Suprapubic skin (tissue), 4 donors: ENCODE data around the gene ADH4. TPM values are rescaled to one million over a fixed set of nuclear protein-coding genes. Genes with fewer than 3 reads are reported as not detected.
"Not testable (repeated sequence)": the region's sequence is repeated elsewhere in the genome, so short reads cannot be mapped to it uniquely, and the experiment has no call there.

Source experiments
- DNase-seq, 2 donors: peaks; one replicate each; pipeline ENCODE4 v3.0.0-alpha.2; 2019; ENCODE audit warnings: low spot score in 2 of 2
- H3K27ac ChIP-seq: fragments of 200-600 bp; sonication (generic); one replicate; pipeline ENCODE4 v1.5.1; 2019
- H3K27me3 ChIP-seq: fragments of 200-600 bp; sonication (generic); one replicate; pipeline ENCODE4 v1.5.1; 2019
- H3K36me3 ChIP-seq: fragments of 200-600 bp; sonication (generic); one replicate; pipeline ENCODE4 v1.5.1; 2019
- H3K4me1 ChIP-seq: fragments of 200-600 bp; sonication (generic); one replicate; pipeline ENCODE4 v1.5.1; 2019
- H3K4me3 ChIP-seq: fragments of 200-600 bp; sonication (generic); one replicate; pipeline ENCODE4 v1.5.1; 2019; ENCODE audit warnings: mild to moderate bottlenecking
- H3K9me3 ChIP-seq: fragments of 200-600 bp; sonication (generic); one replicate; pipeline ENCODE4 v1.5.1; 2019
- EP300 ChIP-seq: sonication (generic); formaldehyde crosslinking; IDR thresholded peaks from one replicate; pipeline ENCODE4 v1.6.1; 2017; ENCODE audit warnings: antibody characterized with exemption
- POLR2A ChIP-seq, 2 donors: fragments of 450-650 bp; IDR thresholded peaks; one replicate each; pipeline ENCODE4 v1.6.1; 2017; ENCODE audit warnings: antibody characterized with exemption in 2 of 2, mild to moderate bottlenecking in 2 of 2, moderate library complexity in 2 of 2
- POLR2AphosphoS5 ChIP-seq, 3 donors: sonication (generic); formaldehyde crosslinking; IDR thresholded peaks; one replicate each; pipeline ENCODE4 v1.6.1; 2017; ENCODE audit warnings: antibody characterized with exemption in 3 of 3
- WGBS: methylation state at CpG from one replicate; pipeline ENCODE4 v1.1.5; 2018; 5-methylcytosine and 5-hydroxymethylcytosine counted together
- total RNA-seq, 4 donors: library from RNA; depleted of rRNA; stranded (reverse); fragments of >200 nt; gene quantifications; one replicate each; pipeline ENCODE4 v1.1.0, GENCODE V29; 2016
- TF ChIP-seq, protein P1 (sequence below), 2 donors: fragments of 200-600 bp in 1 of 2; fragments of 450-650 bp in 1 of 2; sonication (generic) in 1 of 2; IDR thresholded peaks; one replicate each; pipeline ENCODE4 v1.5.1; 2016 to 2019; ENCODE audit warnings: antibody characterized with exemption in 2 of 2, mild to moderate bottlenecking in 1 of 2, moderate library complexity in 1 of 2

Gene ADH4
- total RNA-seq, 4 donors from 2014 or later, result 0.89 to 2.0 (median 0.98) TPM; not detected in 1

DNA sequence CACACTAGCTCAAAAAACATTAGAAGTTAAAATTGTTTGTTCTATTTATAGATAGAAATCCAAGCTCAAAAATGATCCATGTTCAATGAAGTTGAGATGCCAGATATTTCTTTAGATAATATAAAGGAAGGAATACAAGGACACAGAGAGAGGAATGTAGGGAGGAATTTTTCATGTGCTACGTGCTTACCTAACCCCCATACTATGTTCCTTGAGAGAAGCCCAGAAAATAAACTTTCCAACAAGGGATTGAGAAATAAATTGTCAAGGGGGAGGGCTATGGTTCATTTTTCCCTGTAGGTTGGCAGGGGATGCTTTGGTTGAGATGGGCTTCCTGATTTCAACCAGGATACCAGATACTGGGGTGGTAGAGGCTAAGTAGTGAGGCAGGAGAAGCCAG, 39.9 kb downstream of the ADH4 start:
- Histone ChIP-seq H3K27ac (no peak overlapping the region), H3K27me3 (no peaks in the 10 kb centered on the region), H3K4me3 (no peak overlapping the region), H3K4me1 (no peaks in the 10 kb centered on the region), H3K9me3 (no peaks in the 10 kb centered on the region), H3K36me3 (no peaks in the 10 kb centered on the region)
- WGBS, result 92% methylated on average over 1 of the region's 1 CpG
- DNase-seq, result no peak
- TF ChIP-seq EP300 (no peak), POLR2A (IDR thresholded peaks at IDR 0.05) (no peak), POLR2AphosphoS5 (IDR thresholded peaks at IDR 0.05) (no peak)
- TF ChIP-seq, protein P1, sequence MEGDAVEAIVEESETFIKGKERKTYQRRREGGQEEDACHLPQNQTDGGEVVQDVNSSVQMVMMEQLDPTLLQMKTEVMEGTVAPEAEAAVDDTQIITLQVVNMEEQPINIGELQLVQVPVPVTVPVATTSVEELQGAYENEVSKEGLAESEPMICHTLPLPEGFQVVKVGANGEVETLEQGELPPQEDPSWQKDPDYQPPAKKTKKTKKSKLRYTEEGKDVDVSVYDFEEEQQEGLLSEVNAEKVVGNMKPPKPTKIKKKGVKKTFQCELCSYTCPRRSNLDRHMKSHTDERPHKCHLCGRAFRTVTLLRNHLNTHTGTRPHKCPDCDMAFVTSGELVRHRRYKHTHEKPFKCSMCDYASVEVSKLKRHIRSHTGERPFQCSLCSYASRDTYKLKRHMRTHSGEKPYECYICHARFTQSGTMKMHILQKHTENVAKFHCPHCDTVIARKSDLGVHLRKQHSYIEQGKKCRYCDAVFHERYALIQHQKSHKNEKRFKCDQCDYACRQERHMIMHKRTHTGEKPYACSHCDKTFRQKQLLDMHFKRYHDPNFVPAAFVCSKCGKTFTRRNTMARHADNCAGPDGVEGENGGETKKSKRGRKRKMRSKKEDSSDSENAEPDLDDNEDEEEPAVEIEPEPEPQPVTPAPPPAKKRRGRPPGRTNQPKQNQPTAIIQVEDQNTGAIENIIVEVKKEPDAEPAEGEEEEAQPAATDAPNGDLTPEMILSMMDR (IDR thresholded peaks at IDR 0.05), result no peak

DNA sequence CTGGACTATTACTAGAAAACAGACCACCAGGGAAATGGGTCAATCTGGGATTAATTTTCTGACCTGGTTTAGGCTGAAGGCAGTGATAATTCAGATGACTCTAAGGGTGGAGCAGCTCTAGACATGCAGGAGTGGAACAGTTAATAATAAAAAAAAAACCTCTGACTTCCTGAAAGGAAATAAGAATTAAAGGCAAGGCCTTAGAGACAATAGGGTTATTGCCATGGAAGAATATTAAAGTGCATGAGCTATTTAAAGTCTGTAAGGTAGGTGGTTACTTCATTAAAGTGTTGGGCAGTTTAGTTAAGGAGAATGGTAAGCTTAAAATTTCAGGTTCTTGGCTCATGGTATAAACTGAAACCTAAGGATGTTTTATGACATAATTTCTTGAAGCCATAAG, 40.9 kb downstream of the ADH4 start:
- Histone ChIP-seq H3K36me3 (no peaks in the 10 kb centered on the region), H3K27ac (no peak overlapping the region), H3K27me3 (no peaks in the 10 kb centered on the region), H3K4me1 (no peaks in the 10 kb centered on the region), H3K9me3 (no peaks in the 10 kb centered on the region), H3K4me3 (no peak overlapping the region)
- no peak for DNase-seq
- no peak for TF ChIP-seq POLR2AphosphoS5 (IDR thresholded peaks at IDR 0.05)
- no peak for TF ChIP-seq EP300
- TF ChIP-seq POLR2A (IDR thresholded peaks at IDR 0.05), result no peak
- TF ChIP-seq, protein P1 (IDR thresholded peaks at IDR 0.05), result no peak

DNA sequence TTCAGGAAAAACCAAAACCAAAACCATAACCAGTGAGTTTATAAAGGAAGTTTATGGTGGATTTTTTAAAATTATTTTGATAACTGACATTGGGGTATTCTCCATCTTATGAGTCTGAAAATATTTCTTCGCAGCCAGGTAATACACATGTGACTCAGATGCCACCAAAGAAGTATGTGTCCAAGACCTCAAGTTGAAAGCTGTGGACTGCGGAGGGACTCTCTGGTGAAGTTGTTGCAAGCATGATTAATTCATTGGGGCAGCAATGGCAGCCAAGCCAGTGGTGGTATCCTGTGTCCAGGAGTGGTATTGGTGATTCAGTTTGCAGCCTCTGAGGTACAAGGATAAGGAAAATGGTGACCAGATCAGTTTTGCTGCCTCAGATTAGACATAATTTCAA, 41.5 kb downstream of the ADH4 start:
- no peak for DNase-seq

DNA sequence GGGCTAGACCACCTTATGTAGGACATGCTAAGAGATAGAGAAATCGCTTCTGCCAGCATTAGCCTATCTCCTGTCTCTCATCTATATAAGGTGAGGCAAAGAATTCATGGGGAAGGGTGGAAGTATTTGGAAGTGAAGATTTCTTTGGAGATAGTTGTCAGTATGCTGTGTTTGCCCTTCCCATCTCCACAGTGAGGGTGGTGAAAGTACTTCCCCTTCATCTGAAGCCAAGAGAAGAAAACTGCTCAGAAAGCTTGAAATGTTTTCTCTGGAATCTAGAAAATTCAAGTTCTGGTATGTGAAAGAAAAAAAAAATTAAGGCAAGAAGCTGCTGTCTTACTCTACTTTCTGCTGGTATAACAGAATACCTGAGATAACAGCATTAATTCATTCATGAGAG, 43.2 kb downstream of the ADH4 start:
- H3K36me3 ChIP-seq, result no peaks in the 10 kb centered on the region
- H3K4me1 ChIP-seq, result no peaks in the 10 kb centered on the region
- TF ChIP-seq EP300 (no peak), POLR2A (IDR thresholded peaks at IDR 0.05) (no peak), POLR2AphosphoS5 (IDR thresholded peaks at IDR 0.05) (no peak)
- TF ChIP-seq, protein P1 (IDR thresholded peaks at IDR 0.05), result no peak
- no peaks in the 10 kb centered on the region for H3K27me3 ChIP-seq
- no peaks in the 10 kb centered on the region for H3K9me3 ChIP-seq
- WGBS, result 83% methylated on average over 1 of the region's 1 CpG
- H3K27ac ChIP-seq, result no peak overlapping the region
- DNase-seq, result no peak
- H3K4me3 ChIP-seq, result no peak overlapping the region

More for the DNA sequence above, 41.5 kb downstream of the ADH4 start:
- no peak overlapping the region for H3K4me3 ChIP-seq
- H3K27me3 ChIP-seq, result no peaks in the 10 kb centered on the region
- H3K27ac ChIP-seq, result no peak overlapping the region
- no peaks in the 10 kb centered on the region for H3K4me1 ChIP-seq
- H3K9me3 ChIP-seq, result no peaks in the 10 kb centered on the region
- no peak for TF ChIP-seq POLR2A (IDR thresholded peaks at IDR 0.05)
- TF ChIP-seq POLR2AphosphoS5 (IDR thresholded peaks at IDR 0.05), result no peak
- TF ChIP-seq EP300, result no peak
- TF ChIP-seq, protein P1 (IDR thresholded peaks at IDR 0.05), result no peak
- 94% methylated on average over 2 of the region's 2 CpGs for WGBS
- H3K36me3 ChIP-seq, result no peaks in the 10 kb centered on the region

DNA sequence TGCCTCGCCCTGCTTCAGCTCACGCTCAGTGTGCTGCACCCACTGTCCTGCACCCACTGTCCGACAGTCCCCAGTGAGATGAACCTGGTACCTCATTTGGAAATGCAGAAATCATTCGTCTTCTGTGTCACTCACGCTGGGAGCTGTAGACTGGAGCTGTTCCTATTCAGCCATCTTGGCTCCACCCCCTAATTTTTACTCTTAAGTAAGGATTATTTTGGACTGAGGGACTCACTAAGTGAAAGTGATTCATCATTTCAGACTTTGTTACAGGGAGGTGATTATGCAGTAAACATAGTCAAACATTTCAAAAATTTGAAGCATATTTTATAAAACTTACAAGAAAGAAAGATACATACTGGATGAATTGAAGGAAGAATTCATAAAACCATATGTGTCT, 44.3 kb downstream of the ADH4 start:
- not testable (repeated sequence) for H3K36me3 ChIP-seq, H3K4me1 ChIP-seq, H3K27ac ChIP-seq, DNase-seq, H3K9me3 ChIP-seq, H3K27me3 ChIP-seq, H3K4me3 ChIP-seq
- WGBS, result 68% methylated on average over 5 of the region's 5 CpGs

DNA sequence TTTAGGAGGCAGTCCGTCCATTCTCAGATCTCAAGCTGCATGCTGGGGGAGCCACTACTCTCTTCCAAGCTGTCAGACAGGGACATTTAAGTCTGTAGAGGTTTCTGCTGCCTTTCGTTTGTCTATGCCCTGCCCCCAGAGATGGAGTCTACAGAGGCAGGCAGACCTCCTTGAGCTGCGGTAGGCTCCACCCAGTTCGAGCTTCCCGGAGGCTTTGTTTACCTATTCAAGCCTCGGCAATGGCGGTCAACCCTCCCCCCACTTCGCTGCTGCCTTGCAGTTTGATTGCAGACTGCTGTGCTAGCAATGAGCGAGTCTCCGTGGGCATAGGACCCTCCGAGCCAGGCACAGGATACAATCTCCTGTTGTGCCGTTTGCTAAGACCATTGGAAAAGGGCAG, 44.8 kb downstream of the ADH4 start:
- DNase-seq, result no peak
- H3K4me1 ChIP-seq, result no peaks in the 10 kb centered on the region
- no peaks in the 10 kb centered on the region for H3K9me3 ChIP-seq
- H3K27me3 ChIP-seq, result no peaks in the 10 kb centered on the region
- WGBS, result 87% methylated on average over 10 of the region's 12 CpGs
- H3K36me3 ChIP-seq, result no peaks in the 10 kb centered on the region
- H3K4me3 ChIP-seq, result no peak overlapping the region
- TF ChIP-seq, protein P1 (IDR thresholded peaks at IDR 0.05), result no peak
- TF ChIP-seq POLR2AphosphoS5 (IDR thresholded peaks at IDR 0.05) (no peak), EP300 (no peak), POLR2A (IDR thresholded peaks at IDR 0.05) (no peak)
- H3K27ac ChIP-seq, result no peak overlapping the region

DNA sequence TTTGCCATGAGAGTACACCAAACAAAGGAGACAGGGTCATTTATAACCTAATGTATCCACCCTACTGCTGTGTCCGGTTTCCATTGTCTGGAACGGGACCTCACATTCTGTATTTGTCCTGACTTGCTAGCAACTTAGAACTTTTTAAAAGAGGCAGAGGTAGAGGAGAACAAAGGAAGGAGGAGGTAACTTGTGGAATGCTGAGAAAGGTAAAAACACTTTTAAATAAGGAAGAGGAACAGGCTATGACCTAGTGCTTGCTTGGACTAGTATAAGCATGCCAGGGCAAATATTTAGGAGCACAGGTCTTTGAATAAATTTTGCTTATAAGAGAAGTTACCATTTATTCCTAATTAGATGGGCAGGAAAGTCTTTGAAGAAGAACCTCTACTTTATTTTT, 52.3 kb downstream of the ADH4 start:
- H3K9me3 ChIP-seq, H3K4me3 ChIP-seq, H3K27ac ChIP-seq, H3K36me3 ChIP-seq, DNase-seq, H3K27me3 ChIP-seq: not testable (repeated sequence)
- peaks cover 37% of the 10 kb centered on the region for H3K4me1 ChIP-seq
- 56% methylated on average over 2 of the region's 2 CpGs for WGBS
